Lung microvascular endothelial cell (primary cell): ENCODE data around the gene WWOX. TPM values are rescaled to one million over a fixed set of nuclear protein-coding genes. Genes with fewer than 3 reads are reported as not detected.

Source experiments
- DNase-seq, 2 donors: peaks; one replicate each; pipeline versions ENCODE4 v3.0.0 to v3.0.0-alpha.2; 2010; ENCODE audit warnings: low read depth in 2 of 2
- total RNA-seq: library from RNA; depleted of rRNA; stranded (reverse); fragments of >200 nt; gene quantifications from 2 replicates; pipeline ENCODE4 v1.2.1, GENCODE V29; 2014

Gene WWOX
- total RNA-seq, 1 donor from 2014 or later: 8.7 TPM

GRCh38 chr16:78562650-78563049 is 463.2 kb downstream of the WWOX start:
- DNase-seq: no peak

- DNase-seq: no peak
Measured at GRCh38 chr16:78563905-78564304, 464.5 kb downstream of the WWOX start.

- no peak for DNase-seq
Measured at GRCh38 chr16:78566397-78567073, 467.1 kb downstream of the WWOX start.

- no peak for DNase-seq
Measured at GRCh38 chr16:78570399-78571141, 471.1 kb downstream of the WWOX start.

- no peak for DNase-seq
Measured at GRCh38 chr16:78571434-78571833, 472.0 kb downstream of the WWOX start.

GRCh38 chr16:78571898-78572358 is 472.5 kb downstream of the WWOX start:
- DNase-seq: no peak

GRCh38 chr16:78574571-78574970 is 475.1 kb downstream of the WWOX start:
- DNase-seq: no peak

GRCh38 chr16:78576941-78577340 is 477.5 kb downstream of the WWOX start:
- DNase-seq: no peak

GRCh38 chr16:78577630-78578029 is 478.2 kb downstream of the WWOX start:
- DNase-seq: no peak

GRCh38 chr16:78579020-78579419 is 479.6 kb downstream of the WWOX start:
- DNase-seq: no peak

GRCh38 chr16:78583441-78583840 is 484.0 kb downstream of the WWOX start:
- DNase-seq: no peak

GRCh38 chr16:78584213-78584860 is 484.9 kb downstream of the WWOX start:
- no peak for DNase-seq

GRCh38 chr16:78584991-78585390 is 485.5 kb downstream of the WWOX start:
- DNase-seq: no peak

- DNase-seq: no peak
Measured at GRCh38 chr16:78589331-78589730, 489.9 kb downstream of the WWOX start.

GRCh38 chr16:78591682-78592103 is 492.2 kb downstream of the WWOX start:
- no peak for DNase-seq

GRCh38 chr16:78592111-78592510 is 492.7 kb downstream of the WWOX start:
- DNase-seq: no peak

- DNase-seq: no peak
Measured at GRCh38 chr16:78593352-78593751, 493.9 kb downstream of the WWOX start.

- DNase-seq: no peak
Measured at GRCh38 chr16:78594191-78594590, 494.7 kb downstream of the WWOX start.

- no peak for DNase-seq
Measured at GRCh38 chr16:78596348-78596995, 497.0 kb downstream of the WWOX start.

- no peak for DNase-seq
Measured at GRCh38 chr16:78596996-78597422, 497.6 kb downstream of the WWOX start.

GRCh38 chr16:78597809-78598570 is 498.5 kb downstream of the WWOX start:
- DNase-seq: no peak
